ENCODE measurements around the gene NUCKS1. TPM values are rescaled to one million over a fixed set of nuclear protein-coding genes. Genes with fewer than 3 reads are reported as not detected.

Gene NUCKS1
- total and polyA plus RNA-seq, 8 donors = 15.1 to 91.4 (median 53.5) TPM

DNA sequence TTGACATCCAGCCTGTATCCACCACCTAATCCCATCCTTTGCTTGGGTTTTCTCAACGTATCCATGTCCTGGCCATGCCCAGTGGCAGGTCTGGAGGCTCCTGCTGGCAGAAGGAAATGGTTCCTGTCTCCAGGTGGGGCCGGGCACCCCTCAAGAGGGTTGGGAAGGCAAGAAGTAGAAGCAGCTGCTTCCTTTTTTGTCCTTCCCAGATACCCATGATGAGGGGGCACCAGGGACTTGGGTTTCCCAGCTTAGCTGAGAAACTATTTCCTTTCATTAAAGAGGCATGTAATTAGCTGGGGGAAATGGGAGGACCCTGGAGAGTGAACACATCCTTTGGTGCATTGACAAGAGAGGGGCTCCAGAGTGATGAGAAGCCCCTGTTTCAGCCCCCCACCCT, 48.6 kb downstream of the NUCKS1 start:
- intact Hi-C loops (cut with DNase I) = loop anchor here in 1 of 3 donors (5.0 kb wide), 1 partner anchor 39 kb away; no protein-coding TSS in a partner anchor
- no peak for FAIRE-seq
- WGBS, 2 donors = 85 to 94% methylated on average over 2 of the region's 2 CpGs

GRCh38 chr1:205700865-205701401, 49.0 kb downstream of the NUCKS1 start:
- Histone ChIP-seq H3K27me3 (no peaks in the 10 kb centered on the region), H3K4me1 (no peaks in the 10 kb centered on the region), H3K9me3 (no peaks in the 10 kb centered on the region), H3K27ac (no peak overlapping the region), H3K4me3 (no peak overlapping the region), H3K36me3 (no peaks in the 10 kb centered on the region)
- WGBS, 2 donors = 76 to 77% methylated on average over 2 of the region's 2 CpGs
- intact Hi-C loops (cut with DNase I) = loop anchor here in 1 of 3 donors (5.0 kb wide), 1 partner anchor 39 kb away; no protein-coding TSS in a partner anchor
- peak in 1 of 6 donors; percentile 32 for DNase-seq
- peak in 1 of 4 donors; percentile 22 for ATAC-seq
- TF ChIP-seq, protein P1, sequence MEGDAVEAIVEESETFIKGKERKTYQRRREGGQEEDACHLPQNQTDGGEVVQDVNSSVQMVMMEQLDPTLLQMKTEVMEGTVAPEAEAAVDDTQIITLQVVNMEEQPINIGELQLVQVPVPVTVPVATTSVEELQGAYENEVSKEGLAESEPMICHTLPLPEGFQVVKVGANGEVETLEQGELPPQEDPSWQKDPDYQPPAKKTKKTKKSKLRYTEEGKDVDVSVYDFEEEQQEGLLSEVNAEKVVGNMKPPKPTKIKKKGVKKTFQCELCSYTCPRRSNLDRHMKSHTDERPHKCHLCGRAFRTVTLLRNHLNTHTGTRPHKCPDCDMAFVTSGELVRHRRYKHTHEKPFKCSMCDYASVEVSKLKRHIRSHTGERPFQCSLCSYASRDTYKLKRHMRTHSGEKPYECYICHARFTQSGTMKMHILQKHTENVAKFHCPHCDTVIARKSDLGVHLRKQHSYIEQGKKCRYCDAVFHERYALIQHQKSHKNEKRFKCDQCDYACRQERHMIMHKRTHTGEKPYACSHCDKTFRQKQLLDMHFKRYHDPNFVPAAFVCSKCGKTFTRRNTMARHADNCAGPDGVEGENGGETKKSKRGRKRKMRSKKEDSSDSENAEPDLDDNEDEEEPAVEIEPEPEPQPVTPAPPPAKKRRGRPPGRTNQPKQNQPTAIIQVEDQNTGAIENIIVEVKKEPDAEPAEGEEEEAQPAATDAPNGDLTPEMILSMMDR (IDR thresholded peaks at IDR 0.05) = no peak
- no peak for FAIRE-seq

More for the DNA sequence above, 48.6 kb downstream of the NUCKS1 start:
- H3K4me1 ChIP-seq = no peaks in the 10 kb centered on the region
- H3K27me3 ChIP-seq = no peaks in the 10 kb centered on the region
- no peaks in the 10 kb centered on the region for H3K36me3 ChIP-seq
- no peak overlapping the region for H3K27ac ChIP-seq
- no peak overlapping the region for H3K4me3 ChIP-seq
- DNase-seq (peak in 1 of 6 donors; percentile 31), ATAC-seq (no peak)
- H3K9me3 ChIP-seq = no peaks in the 10 kb centered on the region
- TF ChIP-seq, protein P1 (IDR thresholded peaks at IDR 0.05) = no peak

- ATAC-seq = no peak
- no peaks in the 10 kb centered on the region for H3K27me3 ChIP-seq
- intact Hi-C loops (cut with DNase I) = no loop called here
These were observed 50.6 kb downstream of the NUCKS1 start for GRCh38 chr1:205699416-205699815.

DNA sequence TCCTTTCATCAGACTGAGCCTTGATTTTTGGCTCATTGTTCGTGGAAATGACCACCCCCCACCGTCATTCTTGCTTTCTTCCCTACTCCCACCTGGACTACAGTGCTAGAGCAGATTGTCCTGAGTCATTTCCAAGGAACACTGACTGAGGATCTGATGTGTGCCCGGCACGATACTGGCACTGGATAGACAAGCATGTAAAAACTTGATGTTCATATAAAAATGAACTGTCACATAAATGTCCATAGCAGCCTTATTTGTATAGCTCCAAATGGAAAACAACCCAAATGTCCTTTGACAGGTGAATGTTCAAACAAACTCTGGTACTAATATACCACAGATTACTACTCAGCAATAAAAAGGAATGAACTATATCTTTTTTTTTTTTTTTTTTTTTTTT, 51.1 kb downstream of the NUCKS1 start:
- 92 to 93% methylated on average over 4 of the region's 4 CpGs for WGBS, 2 donors
- intact Hi-C loops (cut with DNase I) = no loop called here
- Histone ChIP-seq H3K27ac (no peak overlapping the region), H3K4me3 (no peak overlapping the region), H3K27me3 (no peaks in the 10 kb centered on the region), H3K36me3 (no peaks in the 10 kb centered on the region), H3K9me3 (no peaks in the 10 kb centered on the region), H3K4me1 (no peaks in the 10 kb centered on the region)
- DNase-seq (no peak), ATAC-seq (no peak), FAIRE-seq (no peak)
- TF ChIP-seq, protein P1 (IDR thresholded peaks at IDR 0.05) = no peak

More at GRCh38 chr1:205699416-205699815, 50.6 kb downstream of the NUCKS1 start:
- WGBS, 2 donors = 72 to 78% methylated on average over 4 of the region's 4 CpGs
- Histone ChIP-seq H3K9me3 (no peaks in the 10 kb centered on the region), H3K27ac (no peak overlapping the region), H3K4me1 (no peaks in the 10 kb centered on the region), H3K36me3 (no peaks in the 10 kb centered on the region), H3K4me3 (no peak overlapping the region)
- TF ChIP-seq, protein P1 (IDR thresholded peaks at IDR 0.05) = no peak
- no peak for DNase-seq
- no peak for FAIRE-seq

GRCh38 chr1:205693421-205693991, 56.5 kb downstream of the NUCKS1 start:
- Histone ChIP-seq H3K27ac (no peak overlapping the region), H3K36me3 (no peaks in the 10 kb centered on the region), H3K27me3 (no peaks in the 10 kb centered on the region), H3K4me1 (no peaks in the 10 kb centered on the region), H3K4me3 (no peak overlapping the region), H3K9me3 (no peaks in the 10 kb centered on the region)
- intact Hi-C loops (cut with DNase I) = no loop called here
- WGBS, 2 donors = 55% methylated on average over 12 of the region's 12 CpGs
- ATAC-seq (no peak), DNase-seq (no peak), FAIRE-seq (no peak)
- TF ChIP-seq, protein P1 (IDR thresholded peaks at IDR 0.05) = no peak
